GM18520 (cell line): ENCODE results near the gene MBP.
A peak's percentile ranks its signal among the peaks of the same experiment; 100 is the strongest.

Source experiments
- ATAC-seq: cut with Tn5 transposase; IDR thresholded peaks from one replicate; pipeline ENCODE4 v1.9.1; 2021; ENCODE audit not compliant: unreplicated experiment

MBP gene

GRCh38 chr18:77133835-77134496 is 1.4 kb upstream of the MBP start:
- no peak for ATAC-seq

GRCh38 chr18:77133051-77133834 is 660 bp upstream of the MBP start:
- no peak for ATAC-seq

- peak; percentile 32 for ATAC-seq
Measured at GRCh38 chr18:77131652-77132368, 773 bp downstream of the MBP start.

- ATAC-seq = no peak
Measured at GRCh38 chr18:77131100-77131651, 1.4 kb downstream of the MBP start.

GRCh38 chr18:77130229-77131099 is 2.1 kb downstream of the MBP start:
- no peak for ATAC-seq

GRCh38 chr18:77129150-77129551 is 3.4 kb downstream of the MBP start:
- no peak for ATAC-seq

GRCh38 chr18:77127769-77128671 is 4.6 kb downstream of the MBP start:
- ATAC-seq = no peak

- ATAC-seq = peak; percentile 31
Measured at GRCh38 chr18:77124452-77124922, 8.1 kb downstream of the MBP start.

GRCh38 chr18:77123320-77124231 is 9.0 kb downstream of the MBP start:
- ATAC-seq = no peak

GRCh38 chr18:77121523-77121922 is 11.1 kb downstream of the MBP start:
- no peak for ATAC-seq

- ATAC-seq = no peak
Measured at GRCh38 chr18:77119851-77120491, 12.6 kb downstream of the MBP start.

- no peak for ATAC-seq
Measured at GRCh38 chr18:77119101-77119850, 13.3 kb downstream of the MBP start.

GRCh38 chr18:77118256-77119090 is 14.1 kb downstream of the MBP start:
- no peak for ATAC-seq

GRCh38 chr18:77116201-77117080 is 16.1 kb downstream of the MBP start:
- no peak for ATAC-seq

- no peak for ATAC-seq
Measured at GRCh38 chr18:77115192-77115953, 17.2 kb downstream of the MBP start.
